Stimulated activated CD8-positive, alpha-beta memory T cell treated with anti-CD3 and anti-CD28 coated beads, Interleukin-12 subunit alpha, Interleukin-12 subunit beta, amount 100 ng/mL, for 4 hours (primary cell): Measurements from ENCODE around the gene CACYBP.

Experiments
- DNase-seq: peaks from one replicate; pipeline ENCODE4 v3.0.0-alpha.2; 2020; ENCODE audit warnings: low read depth

Gene CACYBP, protein sequence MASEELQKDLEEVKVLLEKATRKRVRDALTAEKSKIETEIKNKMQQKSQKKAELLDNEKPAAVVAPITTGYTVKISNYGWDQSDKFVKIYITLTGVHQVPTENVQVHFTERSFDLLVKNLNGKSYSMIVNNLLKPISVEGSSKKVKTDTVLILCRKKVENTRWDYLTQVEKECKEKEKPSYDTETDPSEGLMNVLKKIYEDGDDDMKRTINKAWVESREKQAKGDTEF

DNA sequence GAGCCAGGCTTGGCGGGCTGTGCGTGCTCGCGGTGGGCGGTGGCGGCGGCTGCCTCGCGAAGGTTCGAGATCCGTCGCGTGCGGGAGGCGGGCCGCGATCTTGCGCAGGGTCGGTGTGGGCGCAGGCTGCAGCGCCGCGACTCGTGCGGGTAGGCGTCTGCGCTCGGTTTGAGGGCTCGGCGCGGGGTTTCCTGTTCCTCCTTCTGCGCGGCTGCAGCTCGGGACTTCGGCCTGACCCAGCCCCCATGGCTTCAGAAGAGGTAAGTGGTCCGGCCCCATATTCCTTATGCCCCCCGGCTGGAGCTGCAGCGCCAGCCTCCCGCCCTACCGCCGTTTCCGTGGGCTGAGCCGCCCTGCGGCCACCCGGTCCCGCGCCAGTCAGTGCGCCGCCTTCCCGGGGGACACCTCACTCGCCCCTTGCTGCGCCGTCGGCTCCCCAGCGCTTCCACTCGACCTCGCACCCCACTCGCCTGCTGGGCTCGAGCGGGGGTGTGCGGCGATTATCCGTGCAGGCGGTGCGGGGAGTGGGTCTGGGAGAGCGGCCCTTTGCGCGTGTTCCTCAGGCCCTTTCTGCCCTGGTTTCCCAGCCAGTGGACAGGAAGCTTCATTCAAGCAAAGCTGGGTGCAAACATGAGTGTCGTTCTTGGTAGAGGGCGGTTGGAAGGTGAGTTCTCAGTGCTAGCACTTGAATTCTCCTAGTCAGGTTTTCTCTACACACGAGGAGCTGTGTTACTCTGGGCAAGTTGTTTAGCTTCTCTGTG, at the start of gene CACYBP:
Gene CACYBP (plus strand): TSS at position 12 of the 761 bp plus-strand sequence. CDS start 234 bp downstream, at position 246.
- DNase-seq, result no peak

DNA sequence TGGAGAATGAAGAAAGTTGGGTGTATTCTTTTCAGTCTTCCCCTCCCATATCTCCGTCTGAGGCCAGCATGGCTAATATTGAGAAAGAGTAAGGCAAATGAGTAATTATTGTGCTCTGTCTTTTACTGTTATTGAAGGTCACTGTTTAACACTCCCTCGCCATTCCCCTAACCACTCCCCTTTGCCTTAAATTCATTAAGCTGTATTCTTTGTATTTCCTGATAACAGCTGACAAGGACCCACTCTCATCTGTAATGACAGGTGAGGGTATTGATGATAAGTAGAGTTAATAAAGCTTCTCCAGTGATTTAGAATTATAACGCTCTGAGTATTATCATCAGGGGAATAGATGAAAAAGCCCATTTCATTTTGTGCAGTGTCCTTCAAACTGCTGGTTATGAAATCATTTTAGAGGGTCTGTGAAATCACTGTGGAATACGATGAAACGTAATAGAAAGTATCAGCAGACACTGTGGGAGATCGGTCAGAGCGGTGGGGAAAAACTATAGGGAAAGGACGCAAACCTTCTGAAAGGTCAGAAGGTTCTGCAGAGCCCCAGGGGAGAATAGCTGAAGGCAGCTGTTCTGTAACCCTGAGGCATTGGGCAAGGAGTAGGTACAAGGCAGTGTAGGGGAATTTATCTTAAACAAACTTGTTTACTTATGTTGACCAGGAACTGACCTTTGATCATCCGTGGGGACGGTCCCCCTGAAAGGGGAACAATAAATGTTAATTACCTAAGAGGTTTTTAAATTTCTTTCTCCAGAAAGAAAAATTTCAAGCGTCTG, 46.3 kb upstream of the CACYBP start:
- no peak for DNase-seq

DNA sequence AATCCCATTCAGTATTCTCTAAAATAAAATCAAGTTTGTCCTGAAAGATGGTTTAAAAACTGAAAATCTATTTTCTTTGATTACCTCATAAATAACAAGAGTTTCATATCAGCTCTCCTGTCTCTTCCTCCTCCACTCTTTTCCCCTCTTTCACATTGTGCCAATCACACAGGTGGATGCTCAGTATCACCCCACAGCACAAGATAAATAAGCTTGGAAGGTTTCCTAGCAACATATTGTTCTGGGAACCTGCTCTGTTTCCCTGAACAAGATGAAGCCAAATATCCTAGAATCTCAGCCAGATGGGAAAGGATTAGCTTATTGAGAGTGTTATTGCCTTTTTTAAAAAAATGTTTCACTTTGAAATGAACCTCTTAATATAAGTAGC, 45.7 kb upstream of the CACYBP start:
- DNase-seq, result no peak

DNA sequence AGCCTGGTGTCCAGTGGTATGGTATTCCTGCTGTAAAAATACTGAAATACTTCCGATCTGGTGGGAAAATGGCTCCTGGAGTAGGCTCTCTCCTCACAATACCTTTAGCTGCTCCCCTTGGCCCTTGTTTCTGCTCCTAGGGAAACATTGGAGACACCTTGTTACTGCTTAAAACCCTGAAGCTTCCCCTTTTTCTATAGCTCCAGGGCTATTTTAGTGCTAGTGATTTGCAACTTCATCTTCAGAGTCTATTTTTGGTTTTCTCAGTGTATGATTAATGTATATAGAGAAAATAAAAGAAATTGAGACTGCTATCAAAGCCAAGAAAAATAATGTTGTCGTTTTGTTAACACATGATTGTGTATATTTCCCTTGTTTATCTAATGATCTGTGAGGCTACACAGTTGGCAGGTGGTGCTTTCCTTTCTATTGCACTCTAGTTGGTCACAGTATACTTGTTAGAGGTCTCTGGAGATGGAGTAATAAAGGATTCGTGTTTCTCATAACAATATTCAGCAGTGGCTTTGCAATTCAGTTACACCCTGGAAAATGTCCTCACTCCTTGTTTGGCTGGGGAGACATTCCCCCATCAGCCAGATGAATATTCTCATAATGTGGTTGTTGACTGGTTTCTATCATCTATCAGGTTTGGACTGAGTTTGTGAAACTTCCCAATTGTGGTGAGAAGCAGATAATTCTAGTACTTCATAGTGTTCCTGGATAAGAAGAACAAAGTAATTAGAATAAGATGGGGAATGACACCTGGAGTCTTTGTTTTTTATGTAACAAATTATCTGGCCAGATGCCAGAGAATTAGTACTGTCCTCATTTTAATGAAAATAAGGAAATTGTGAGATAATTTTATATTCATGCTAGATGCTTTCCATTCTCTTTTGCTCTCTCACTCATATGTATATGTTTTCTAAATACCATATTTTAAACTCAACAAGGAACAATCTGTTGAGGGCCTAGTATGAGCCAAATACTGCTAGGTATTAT, 44.8 kb upstream of the CACYBP start:
- DNase-seq, result no peak

DNA sequence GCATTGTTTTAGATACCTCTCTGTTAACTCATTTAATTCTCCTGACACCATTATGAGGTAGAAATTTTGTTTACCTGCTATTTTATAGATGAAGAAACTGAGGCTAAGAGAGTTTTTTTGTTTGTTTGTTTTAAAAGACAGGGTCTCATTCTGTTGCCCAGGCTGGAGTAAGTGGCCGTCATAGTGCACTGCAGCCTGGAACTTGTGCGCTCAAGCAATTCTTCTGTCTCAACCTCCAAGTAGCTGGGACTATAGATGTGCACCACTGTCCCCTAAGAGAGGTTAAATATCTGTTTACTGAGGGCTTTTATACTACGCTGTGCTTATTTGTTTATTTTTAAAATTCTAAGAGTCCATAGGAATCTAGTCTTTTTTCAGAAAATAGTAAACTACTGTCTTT, 43.7 kb upstream of the CACYBP start:
- DNase-seq, result no peak

DNA sequence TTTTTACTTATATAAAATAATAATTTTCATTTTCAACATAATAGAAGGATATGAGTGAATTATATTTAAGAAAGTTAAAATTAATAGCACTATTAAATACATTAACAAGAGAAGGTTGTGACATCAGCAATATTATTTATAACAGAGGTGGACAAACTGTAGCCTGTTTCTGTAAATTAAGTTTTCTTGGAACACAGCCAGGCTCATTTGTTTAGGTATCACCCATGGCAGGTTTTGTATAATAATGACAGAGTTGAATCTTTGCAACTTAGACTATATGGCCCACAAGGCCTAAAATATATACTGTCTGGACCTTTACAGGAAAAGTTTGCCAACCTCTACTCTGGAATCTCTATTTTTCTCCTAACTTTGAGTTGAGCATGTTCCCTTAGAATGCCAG, 42.8 kb upstream of the CACYBP start:
- DNase-seq, result no peak

DNA sequence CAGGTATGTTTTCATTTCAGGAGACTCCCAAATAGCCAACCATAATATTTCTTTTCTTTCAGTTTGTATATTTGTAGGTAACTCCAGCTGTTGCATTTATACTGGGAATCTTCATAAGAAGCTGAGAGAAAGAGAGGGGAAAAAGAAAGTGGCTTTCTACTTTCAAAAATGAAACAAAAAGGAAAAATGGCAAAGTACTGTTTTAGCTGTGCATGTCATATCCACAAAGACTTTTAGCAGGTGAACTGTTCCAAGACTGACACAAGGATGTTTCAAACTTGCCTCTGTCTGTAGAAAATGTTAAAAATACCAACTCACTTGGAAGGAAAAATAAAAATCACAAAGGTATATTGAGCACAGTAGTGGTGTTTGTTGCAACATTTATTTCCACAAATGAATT, 41.9 kb upstream of the CACYBP start:
- DNase-seq, result no peak

DNA sequence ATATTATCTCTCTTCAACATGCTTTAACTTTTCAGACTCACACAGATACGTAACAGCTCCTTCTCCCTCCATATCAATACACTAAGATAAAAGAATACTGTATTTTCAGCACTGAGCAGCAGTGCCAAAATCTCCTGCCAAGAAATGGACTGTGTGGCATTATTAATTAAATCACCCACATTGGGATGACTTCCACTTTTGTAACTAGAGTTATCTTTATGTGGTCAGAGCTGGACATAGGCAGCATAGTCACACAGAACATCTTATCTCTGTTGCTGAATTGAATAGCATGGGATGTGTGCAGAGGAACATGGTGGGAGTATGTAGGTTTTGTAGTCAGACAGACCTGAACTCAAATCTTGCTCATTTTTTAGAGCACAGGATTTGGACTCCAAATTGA, 41.4 kb upstream of the CACYBP start:
- no peak for DNase-seq

DNA sequence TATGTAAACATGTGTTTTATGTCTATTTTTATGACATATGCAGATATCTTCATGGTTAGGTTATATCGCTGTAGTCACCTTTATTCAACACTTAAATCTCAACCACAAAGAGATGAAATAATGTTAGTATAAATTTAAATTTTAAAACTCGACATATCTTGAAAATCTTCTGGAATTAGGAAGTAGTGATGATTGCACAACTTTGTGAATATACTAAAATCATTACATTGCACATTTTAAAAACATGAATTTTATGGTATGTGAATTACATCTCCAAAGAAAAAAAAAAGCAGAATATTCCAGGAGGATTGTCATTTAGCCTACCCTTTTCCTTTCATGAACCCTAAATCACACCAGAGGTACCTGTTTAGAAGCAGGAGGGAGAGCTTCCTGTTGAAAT, 39.4 kb upstream of the CACYBP start:
- no peak for DNase-seq

DNA sequence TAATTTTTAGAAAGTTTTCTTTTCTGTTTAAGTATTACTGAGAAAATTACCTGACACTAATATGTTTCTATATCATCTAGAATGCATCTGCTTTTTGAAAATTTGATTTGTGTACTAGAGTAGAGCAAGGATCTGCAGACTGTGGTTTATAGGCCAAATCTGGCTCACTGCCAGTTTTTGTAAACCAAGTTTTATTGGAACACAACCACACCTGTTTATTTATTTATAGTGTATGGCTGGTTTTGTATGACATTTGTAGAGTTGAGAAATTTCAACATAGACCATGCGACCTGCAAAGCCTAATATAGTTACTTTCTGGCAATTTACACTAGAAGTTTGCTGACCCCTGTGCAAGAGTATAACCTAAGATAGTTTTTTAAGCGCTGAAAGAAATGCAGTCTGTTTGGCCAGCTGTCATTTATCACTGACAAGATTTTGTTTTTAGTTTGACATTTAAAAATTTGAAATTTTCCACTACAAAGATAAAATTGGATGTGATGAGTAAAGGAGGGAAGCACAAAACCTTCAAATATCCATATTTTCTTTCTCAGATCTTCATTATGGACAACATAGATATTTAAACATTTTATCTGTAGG, 36.1 kb upstream of the CACYBP start:
- DNase-seq, result no peak

DNA sequence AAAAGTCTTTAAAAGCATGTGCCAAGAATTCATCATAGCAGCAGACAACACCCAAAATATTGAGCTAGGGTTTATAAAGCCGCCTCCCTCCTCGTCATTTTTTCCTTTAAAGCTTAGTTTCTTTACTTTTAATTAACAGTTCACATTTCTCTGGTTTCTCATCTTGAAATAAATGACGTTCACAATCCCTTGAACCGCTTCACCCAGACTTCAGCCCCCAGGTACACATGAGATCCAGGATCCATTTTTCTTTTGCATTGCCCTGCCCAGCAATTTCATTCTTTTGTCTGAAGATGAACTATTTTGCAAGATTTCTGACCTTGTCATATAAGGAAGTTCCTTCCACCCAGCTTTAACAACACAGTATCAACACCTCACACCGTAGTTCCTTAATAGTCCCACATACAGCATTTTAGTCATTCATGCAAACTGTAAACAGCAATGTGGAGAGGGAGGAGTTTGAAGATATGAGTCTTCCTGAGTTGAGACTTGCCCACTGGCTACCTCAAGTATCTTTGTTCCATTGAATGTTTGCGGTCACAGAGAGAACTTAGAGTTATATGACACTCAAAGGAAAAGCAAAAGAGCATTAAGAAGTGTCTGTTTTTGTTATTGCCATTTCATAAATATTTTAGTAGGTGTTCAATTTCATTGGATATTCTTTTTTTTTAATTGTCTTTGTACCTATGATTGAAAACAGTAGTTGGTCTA, 35.3 kb upstream of the CACYBP start:
- DNase-seq, result no peak

DNA sequence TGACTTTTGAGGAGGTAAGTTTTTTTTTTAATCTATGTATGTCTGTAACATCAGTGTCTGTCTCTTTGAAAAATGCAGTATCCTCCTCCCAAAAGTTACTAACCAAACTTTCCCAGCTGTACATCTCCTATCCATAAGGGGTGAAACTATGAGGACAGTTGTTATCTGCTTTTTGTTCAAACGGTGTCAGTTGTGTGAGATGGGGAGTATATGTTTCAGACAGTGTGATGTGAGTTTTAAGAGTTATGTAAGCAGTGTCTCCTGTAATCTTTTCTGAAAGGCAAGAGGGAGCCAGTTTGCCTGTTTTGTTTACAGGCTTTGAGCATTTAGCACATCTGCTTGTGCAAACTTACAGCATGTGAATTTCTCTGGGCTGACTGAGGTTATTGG, 34.8 kb upstream of the CACYBP start:
- DNase-seq, result no peak

DNA sequence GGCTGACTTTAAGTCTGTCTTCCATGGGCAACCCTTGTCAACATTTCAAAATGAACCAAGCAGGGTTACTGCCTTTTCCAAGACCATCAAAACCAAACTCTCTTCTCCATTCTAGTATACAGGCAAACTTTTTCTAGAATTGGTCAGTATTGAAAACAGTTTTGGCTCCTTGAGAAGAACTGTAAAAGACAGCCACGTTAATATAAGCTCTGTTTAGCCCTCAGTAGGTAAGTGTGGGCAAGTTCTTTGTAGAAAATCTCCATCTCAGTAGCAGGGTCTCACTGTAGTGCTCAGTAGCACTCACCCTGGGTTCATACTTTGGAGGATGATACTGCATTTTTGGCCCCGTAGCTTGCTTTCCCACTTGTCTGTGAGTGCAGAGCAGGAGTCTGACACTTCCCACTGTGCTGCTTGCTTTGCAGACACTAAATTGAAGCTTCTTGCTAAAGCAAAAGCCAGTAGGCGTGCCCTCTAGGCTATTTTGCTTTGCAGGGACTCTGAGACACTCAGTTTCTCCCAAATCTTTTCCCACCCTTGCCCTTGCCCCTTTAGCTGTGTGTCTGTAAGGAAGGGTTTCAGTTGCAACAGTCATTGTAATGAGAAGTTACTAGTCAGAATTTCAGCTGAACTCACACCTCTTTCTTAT, 34.3 kb upstream of the CACYBP start:
- DNase-seq, result no peak

DNA sequence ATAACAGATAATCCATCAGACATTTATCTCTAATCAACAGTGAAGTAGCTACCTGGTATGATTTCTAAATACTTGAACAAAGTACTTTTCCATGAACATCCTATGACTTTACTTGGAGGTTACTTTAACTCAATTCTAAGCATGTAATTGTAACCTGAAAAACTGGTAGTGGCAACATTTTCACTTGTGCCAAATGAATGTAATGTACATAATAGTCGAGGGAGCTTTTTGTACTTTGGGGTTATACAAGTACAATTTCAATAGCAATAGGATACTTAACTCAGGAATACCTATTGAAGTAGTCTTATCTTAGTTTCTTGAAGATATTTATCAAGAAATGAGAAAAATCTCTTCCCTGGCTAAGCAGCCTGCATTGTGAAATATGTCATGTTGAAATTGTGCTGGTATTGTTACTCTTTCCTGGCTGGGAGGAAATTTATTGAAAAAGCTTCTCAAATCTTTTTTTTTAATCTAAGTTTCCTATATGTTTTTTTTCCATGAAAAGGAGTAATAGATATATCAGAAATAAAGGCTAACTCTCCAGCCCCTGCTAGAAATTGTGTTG, 33.7 kb upstream of the CACYBP start:
- DNase-seq, result no peak

DNA sequence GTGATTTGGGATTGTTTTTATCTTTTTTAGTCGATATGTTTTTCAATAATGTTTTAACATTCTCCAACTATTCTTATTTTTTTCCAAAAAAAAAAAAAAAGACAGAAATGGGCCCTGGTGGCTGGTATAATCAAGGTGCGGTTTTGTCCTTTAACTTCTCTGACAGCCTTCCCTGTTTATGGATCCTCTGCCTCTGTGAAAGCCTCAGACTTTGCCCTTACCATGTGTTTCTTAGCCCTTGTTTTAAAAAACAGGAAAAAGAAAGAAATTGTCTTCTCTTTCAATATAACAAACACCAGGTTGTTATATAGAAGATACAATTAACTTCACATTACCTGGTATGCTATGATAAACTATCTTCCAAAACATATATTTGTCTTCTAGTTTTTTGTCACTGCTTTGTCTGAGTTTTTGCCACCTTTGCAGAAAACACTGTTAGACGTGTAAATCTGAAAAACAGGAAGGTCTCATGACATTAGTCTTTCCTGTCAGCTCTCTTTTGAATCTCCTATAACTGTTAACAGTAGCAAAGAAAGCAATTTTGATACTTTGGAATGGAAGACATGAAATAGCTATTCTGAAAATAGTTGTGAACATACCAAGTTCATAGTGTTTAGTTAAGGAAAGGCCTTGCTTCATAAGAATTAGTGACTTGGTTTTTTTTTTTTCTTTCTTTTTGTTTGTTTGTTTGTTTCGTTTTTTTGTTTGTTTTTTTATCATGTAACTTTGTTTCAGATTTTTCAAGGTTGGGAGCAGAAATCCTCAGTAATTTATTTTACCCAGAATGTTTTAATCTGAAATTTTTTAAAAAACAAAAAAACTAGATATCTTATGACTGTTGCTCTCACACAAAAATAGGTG, 31.7 kb upstream of the CACYBP start:
- DNase-seq, result no peak

DNA sequence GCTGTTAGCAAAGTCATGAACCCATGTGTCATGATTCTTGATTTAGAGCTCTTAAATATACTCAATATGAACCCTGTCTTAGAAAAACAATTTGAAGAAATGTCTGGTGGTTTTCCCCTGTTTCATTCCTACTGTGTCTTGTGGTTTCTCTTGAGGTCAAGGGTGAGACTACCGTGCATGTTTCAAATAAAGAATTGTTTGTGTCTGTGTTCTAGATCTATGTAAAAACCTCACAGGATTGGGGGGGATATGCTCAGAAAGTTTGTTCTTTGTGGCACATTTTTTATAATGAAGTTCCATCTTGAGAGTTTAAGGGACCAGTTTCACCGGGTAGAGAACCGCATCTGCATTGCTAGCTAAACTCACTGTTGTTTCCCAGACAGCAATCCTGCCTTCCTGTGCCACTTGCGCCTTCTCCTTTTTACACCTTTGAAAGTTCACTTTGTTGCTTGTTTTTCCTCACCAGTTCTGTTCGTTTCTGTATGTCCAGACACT, 30.9 kb upstream of the CACYBP start:
- no peak for DNase-seq

DNA sequence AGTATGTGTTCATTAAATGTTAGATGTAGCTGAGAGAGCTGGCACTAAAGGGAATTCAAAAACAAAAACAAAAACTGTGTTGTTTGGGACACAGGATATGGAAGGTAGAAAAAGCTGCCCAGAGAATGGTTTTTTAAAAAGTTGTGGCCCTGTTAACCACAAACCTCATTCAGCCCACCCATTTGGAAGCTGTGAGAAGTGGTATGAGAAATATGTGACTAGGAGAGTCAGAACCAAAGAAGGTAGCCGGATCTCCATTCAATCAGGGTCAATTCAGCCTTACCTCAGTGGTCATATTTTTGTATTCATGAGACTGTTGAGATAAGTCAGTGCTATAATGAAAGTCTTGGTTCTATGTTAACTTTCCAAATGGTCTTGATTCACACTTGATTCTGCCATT, 29.8 kb upstream of the CACYBP start:
- no peak for DNase-seq

DNA sequence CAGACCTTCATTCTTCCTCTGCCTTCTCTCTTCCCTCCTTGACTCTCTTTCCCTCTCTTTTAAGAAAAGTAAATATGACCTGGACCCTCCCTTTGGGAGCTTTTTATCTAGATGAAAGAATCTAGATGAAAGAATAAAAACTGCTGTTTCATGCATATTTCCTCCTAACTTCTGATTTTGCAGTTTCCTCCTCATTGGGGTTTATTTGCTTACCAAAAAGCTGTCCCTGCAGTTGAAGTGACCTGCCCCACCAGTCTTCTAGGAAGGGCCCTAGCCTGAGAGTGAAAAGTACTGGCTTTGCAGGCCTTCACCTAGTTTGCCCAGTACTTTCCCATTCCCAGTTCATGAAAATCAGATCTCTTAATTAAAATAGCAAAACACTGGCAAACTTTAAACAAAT, 28.3 kb upstream of the CACYBP start:
- no peak for DNase-seq

DNA sequence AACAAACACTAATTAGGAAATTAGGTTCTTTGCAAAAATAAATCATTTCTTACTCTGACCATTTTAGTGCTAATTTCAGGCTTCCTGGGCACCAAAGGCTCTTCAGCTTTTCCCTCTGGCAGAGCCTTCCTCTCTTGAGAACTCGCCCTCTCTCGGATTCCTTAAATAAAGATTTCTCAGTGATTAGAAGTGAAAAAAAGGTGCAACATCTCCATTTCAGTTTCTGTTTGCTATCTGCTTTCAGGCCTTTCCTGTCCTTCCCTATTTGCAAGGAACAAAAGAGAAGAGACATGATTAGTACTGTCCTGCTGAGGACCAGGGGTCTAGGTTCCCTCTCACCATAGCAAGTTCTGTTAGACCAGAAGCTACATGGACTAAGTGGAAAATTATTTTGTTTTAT, 27.8 kb upstream of the CACYBP start:
- DNase-seq, result no peak
